MV-4-11 (cell line): ENCODE data around the gene DENND1B.
"Not testable (repeated sequence)": the region's sequence is repeated elsewhere in the genome, so short reads cannot be mapped to it uniquely, and the experiment has no call there.

Source experiments
- DNase-seq: peaks from one replicate; lab custom pipeline; 2025; lab: John Stamatoyannopoulos, UW

Gene DENND1B

GRCh38 chr1:197786280-197786679, 11.0 kb upstream of the DENND1B start:
- no peak for DNase-seq

- DNase-seq: no peak
These were observed 8.2 kb upstream of the DENND1B start for GRCh38 chr1:197783510-197783948.

GRCh38 chr1:197782722-197783360, 7.6 kb upstream of the DENND1B start:
- DNase-seq: peak; percentile 62

- DNase-seq: no peak
These were observed 6.9 kb upstream of the DENND1B start for GRCh38 chr1:197781968-197782721.

DNA sequence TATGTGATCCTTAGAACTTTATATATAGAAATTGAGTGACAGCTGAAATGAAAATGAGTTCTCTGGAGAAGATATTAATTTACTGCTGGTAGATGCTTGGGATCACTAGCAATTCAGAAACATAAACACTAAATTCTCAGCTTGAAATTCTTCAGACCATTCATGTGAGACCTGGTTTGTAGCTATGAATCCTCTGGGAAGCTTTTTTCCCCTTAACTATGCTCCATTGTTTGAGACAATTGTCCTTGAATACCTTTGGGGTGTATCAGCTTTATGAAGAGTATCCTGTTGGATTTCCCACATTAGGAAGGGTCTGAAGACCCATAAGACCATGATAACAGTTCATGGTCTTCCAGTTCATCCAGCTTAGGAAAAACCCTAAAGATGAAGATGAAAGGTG, 4.6 kb upstream of the DENND1B start:
- no peak for DNase-seq

- peak; percentile 40 for DNase-seq
These were observed 3.2 kb upstream of the DENND1B start for GRCh38 chr1:197778366-197778945.

DNA sequence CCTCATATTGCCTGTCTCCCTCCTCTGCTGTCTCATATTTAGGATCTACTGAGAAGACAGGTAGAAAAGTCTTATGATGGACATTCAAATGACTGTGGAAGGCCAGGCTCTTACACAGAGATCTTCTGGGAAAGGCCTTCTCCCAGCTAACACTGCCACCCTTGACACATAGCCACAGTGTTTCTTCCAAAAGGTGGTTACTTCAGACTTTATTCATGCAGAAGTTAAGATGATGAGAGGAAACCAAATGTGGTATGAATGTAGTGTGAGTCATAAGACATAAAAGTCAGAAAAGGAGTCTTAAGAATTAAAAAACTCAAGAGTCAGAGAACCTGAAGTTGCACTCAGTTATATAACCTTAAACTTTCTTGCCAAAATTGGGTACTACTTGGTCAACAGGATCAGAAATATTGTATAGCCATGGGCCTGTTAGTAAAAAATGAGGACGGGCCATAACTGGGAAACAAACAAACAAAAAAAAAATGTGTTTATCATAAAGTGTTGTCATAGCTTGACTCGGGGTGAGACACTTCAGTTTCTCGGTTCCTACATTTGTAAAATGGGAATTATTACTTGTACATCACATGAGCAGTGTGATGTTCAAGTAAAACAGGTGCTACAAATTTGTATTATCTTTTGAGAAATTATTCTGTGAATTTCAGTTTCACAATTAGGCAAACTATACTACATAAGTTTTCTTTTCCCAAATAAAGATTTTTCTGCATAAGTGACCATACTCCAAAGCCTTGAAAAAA, 1.2 kb upstream of the DENND1B start:
- peak; percentile 78 for DNase-seq

DNA sequence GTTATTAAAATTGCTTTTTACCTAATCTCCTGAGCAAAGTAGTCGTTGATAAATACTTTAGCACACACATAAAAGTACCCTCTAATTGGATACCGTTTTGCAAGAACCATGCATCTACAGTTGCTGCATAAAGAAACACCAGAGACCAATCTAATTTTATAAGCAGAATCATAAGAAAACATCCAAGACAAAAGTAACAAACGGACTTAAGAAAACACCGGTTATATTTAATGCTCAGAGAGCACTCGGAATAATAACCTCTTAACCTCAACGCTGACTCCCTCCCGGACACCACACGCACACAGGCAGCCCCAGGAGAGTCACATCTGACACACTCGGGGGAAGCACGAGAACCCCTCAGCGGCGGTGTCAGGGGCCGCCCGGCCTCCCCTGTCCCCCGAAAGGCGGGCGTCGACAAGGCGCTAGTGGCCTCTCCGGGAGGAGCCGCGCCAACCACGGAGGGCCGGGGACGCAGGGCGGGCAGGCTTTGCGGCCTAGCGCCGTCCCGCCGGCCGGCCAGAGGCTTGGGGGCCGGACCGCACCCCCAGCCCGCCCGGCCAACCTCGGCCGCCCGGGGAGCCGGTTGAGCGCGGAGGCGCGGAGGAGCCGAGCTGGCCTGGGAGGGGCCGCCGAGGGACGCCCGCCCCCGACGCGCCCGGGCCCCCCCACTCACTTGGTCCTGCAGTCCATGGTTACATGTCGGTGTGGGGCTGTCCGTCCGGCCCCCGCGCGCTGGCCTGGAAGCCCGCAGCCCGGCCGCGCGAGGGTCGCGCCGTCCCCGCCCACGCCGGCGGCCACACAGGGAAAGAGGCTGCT, 606 bp downstream of the DENND1B start:
- DNase-seq: no peak

DNA sequence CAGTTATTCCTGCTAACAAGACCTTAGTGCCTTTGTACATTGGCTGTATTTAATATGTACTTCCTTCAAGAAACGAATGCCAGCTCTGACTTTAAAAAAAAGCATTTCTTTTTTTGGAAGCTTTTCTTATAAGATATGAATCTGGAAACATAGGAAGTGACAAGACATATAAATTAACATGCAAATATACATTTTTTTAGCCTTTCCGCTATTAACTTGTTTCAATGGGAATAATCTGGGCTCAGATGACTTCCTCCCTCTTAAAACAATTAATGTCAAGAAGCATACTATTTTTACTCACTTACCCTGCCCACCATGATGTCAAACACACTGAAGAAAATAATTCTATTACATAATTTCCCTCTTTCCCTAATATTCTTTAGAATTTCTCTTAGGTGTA, 1.4 kb downstream of the DENND1B start:
- DNase-seq: no peak

- peak; percentile 30 for DNase-seq
These were observed 3.2 kb downstream of the DENND1B start for GRCh38 chr1:197771904-197772556.

- DNase-seq: peak; percentile 21
These were observed 3.9 kb downstream of the DENND1B start for GRCh38 chr1:197771386-197771785.

DNA sequence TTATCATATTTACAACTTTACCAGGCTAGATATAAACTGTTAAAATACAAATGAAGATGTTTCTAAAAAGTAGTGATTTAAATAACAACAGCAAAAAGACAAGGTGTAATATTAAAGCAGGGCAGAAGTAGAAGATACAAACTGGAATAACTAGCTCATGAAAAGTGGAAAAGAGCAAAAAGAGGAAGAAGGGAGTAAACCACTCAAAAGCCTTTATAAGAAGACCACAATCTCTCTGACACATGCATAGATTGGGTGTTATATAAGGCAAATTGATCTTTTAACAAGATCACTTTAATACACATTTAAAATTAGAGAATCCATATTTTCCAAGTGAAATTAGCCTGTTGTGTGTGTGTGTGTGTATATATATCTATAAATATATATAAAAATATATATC, 5.0 kb downstream of the DENND1B start:
- peak; percentile 75 for DNase-seq

GRCh38 chr1:197769287-197769686, 6.0 kb downstream of the DENND1B start:
- no peak for DNase-seq

GRCh38 chr1:197768014-197768805, 7.1 kb downstream of the DENND1B start:
- DNase-seq: peak; percentile 23

- no peak for DNase-seq
These were observed 11.5 kb downstream of the DENND1B start for GRCh38 chr1:197763769-197764168.

- no peak for DNase-seq
These were observed 12.0 kb downstream of the DENND1B start for GRCh38 chr1:197763307-197763706.

DNA sequence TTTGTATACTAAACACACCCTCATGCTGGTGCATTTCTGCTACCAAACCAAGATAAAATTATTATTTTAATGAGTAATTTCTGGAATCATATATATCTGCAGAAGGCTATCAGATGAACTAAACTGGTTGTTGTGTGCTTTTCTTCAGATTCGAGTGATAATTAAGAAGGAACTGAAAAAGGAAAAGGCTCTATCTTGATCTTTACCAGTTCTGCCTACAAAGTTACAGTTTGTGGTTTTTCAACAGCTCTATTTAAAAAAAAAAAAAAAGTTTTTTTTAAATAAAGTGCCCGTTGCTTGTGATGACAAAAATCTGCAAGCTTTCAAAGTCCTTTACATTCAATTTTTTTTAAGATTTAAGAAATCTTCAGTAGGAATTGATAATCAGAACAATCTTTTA, 13.6 kb downstream of the DENND1B start:
- DNase-seq: peak; percentile 91

- DNase-seq: not testable (repeated sequence)
These were observed 19.7 kb downstream of the DENND1B start for GRCh38 chr1:197755553-197755952.

DNA sequence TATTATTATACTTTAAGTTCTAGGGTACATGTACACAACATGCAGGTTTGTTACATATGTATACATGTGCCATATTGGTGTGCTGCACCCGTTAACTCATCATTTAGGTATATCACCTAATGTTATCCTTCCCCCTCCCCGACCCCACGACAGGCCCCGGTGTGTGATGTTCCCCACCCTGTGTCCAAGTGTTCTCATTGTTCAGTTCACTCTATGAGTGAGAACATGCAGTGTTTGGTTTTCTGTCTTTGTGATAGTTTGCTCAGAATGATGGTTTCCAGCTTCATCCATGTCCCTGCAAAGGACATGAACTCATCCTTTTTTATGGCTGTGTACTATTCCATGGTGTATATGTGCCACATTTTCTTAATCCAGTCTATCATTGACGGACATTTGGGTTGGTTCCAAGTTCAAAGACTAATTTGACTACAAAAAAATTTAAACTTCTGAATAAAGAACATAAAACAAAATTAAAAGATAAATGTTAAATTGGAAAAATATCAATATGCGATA, 22.6 kb downstream of the DENND1B start:
- not testable (repeated sequence) for DNase-seq

- DNase-seq: no peak
These were observed 24.9 kb downstream of the DENND1B start for GRCh38 chr1:197750366-197750765.
